Hepatocyte (in vitro differentiated cells): ENCODE results near the gene MSI2. TPM values are rescaled to one million over a fixed set of nuclear protein-coding genes. Genes with fewer than 3 reads are reported as not detected.

Source experiments
- DNase-seq: peaks from one replicate; pipeline ENCODE4 v3.0.0-alpha.2; 2016; ENCODE audit warnings: low spot score
- H2AFZ ChIP-seq: fragments of 200-600 bp; sonication (generic); 2 replicates; pipeline ENCODE4 v1.6.0; 2016; ENCODE audit warnings: antibody characterized with exemption, mild to moderate bottlenecking
- H3K27ac ChIP-seq: fragments of 200-600 bp; sonication (generic); 2 replicates; pipeline ENCODE4 v1.5.1; 2016; ENCODE audit warnings: mild to moderate bottlenecking
- H3K27me3 ChIP-seq: fragments of 200-600 bp; sonication (generic); 2 replicates; pipeline ENCODE4 v1.6.1; 2016
- H3K36me3 ChIP-seq: fragments of 200-600 bp; sonication (generic); replicated peaks from 2 replicates; pipeline ENCODE4 v1.5.1; 2016; ENCODE audit warnings: low read depth; ENCODE audit not compliant: insufficient read depth
- H3K4me1 ChIP-seq: fragments of 200-600 bp; sonication (generic); 2 replicates; pipeline ENCODE4 v1.5.1; 2016; ENCODE audit warnings: mild to moderate bottlenecking, moderate library complexity; ENCODE audit not compliant: insufficient read depth
- H3K4me2 ChIP-seq: fragments of 200-600 bp; sonication (generic); 2 replicates; pipeline ENCODE4 v1.6.0; 2016
- H3K4me3 ChIP-seq: fragments of 200-600 bp; sonication (generic); 2 replicates; pipeline ENCODE4 v1.5.1; 2016; ENCODE audit warnings: mild to moderate bottlenecking
- H3K79me2 ChIP-seq: fragments of 200-600 bp; sonication (generic); 2 replicates; pipeline ENCODE4 v1.6.0; 2017; ENCODE audit warnings: mild to moderate bottlenecking
- H3K9me2 ChIP-seq: fragments of 200-600 bp; sonication (generic); replicated peaks from 2 replicates; pipeline ENCODE4 v1.6.0; 2017; ENCODE audit warnings: mild to moderate bottlenecking; ENCODE audit not compliant: insufficient read depth
- H3K9me3 ChIP-seq: fragments of 200-600 bp; sonication (generic); 2 replicates; pipeline ENCODE4 v1.5.1; 2016; ENCODE audit warnings: low read depth, mild to moderate bottlenecking
- H4K20me1 ChIP-seq: fragments of 200-600 bp; sonication (generic); 2 replicates; pipeline ENCODE4 v1.6.0; 2016; ENCODE audit warnings: mild to moderate bottlenecking; ENCODE audit not compliant: insufficient read depth, poor library complexity, severe bottlenecking
- EZH2 ChIP-seq: fragments of 200-600 bp; sonication (generic); IDR thresholded peaks from 2 replicates; pipeline ENCODE4 v1.6.1; 2016; ENCODE audit warnings: antibody characterized with exemption, mild to moderate bottlenecking, borderline replicate concordance
- EZH2phosphoT487 ChIP-seq: fragments of 200-600 bp; sonication (generic); IDR thresholded peaks from one replicate; pipeline ENCODE4 v1.6.1; 2018; ENCODE audit warnings: antibody characterized with exemption, mild to moderate bottlenecking, low read depth, moderate library complexity; ENCODE audit not compliant: unreplicated experiment, severe bottlenecking
- WGBS: methylation state at CpG from one replicate; pipeline ENCODE4 v1.1.6; 2016; ENCODE audit warnings: low lambda C conversion rate; ENCODE audit errors: missing lambda C conversion rate; 5-methylcytosine and 5-hydroxymethylcytosine counted together
- polyA plus RNA-seq: library from polyadenylated mRNA; unstranded; fragments of >200 nt; fragmentation: Nextera tagmentation; extraction: Ambion mirVana; gene quantifications from 2 replicates; pipeline ENCODE4 v1.2.1, GENCODE V29; 2016
- total RNA-seq: library from RNA; depleted of rRNA; stranded (reverse); fragments of >200 nt; gene quantifications from 2 replicates; pipeline ENCODE4 v1.2.3, GENCODE V29; 2014
- TF ChIP-seq, protein P1 (sequence below): fragments of 200-600 bp; sonication (generic); IDR thresholded peaks from 2 replicates; pipeline ENCODE4 v1.5.1; 2016; ENCODE audit warnings: antibody characterized with exemption, mild to moderate bottlenecking; ENCODE audit not compliant: poor library complexity

MSI2 gene
- total and polyA plus RNA-seq, 2 experiments from 2014 or later, result 16.1 to 60.6 TPM

GRCh38 chr17:57553526-57553925 lies 297.2 kb downstream of the MSI2 start:
- Histone ChIP-seq H2AFZ (no peak overlapping the region), H3K36me3 (no peaks in the 10 kb centered on the region), H3K9me2 (no peaks in the 10 kb centered on the region), H3K4me2 (peak overlapping the region; percentile 49), H3K4me1 (peaks cover 48% of the 10 kb centered on the region), H3K27me3 (no peaks in the 10 kb centered on the region), H3K27ac (peak overlapping the region; percentile 66), H3K79me2 (peaks cover 54% of the 10 kb centered on the region), H3K4me3 (no peak overlapping the region), H3K9me3 (no peaks in the 10 kb centered on the region), H4K20me1 (peaks cover 3% of the 10 kb centered on the region)
- DNase-seq, result no peak
- TF ChIP-seq, protein P1, sequence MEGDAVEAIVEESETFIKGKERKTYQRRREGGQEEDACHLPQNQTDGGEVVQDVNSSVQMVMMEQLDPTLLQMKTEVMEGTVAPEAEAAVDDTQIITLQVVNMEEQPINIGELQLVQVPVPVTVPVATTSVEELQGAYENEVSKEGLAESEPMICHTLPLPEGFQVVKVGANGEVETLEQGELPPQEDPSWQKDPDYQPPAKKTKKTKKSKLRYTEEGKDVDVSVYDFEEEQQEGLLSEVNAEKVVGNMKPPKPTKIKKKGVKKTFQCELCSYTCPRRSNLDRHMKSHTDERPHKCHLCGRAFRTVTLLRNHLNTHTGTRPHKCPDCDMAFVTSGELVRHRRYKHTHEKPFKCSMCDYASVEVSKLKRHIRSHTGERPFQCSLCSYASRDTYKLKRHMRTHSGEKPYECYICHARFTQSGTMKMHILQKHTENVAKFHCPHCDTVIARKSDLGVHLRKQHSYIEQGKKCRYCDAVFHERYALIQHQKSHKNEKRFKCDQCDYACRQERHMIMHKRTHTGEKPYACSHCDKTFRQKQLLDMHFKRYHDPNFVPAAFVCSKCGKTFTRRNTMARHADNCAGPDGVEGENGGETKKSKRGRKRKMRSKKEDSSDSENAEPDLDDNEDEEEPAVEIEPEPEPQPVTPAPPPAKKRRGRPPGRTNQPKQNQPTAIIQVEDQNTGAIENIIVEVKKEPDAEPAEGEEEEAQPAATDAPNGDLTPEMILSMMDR, result no peak
- TF ChIP-seq EZH2, result no peak
- TF ChIP-seq EZH2phosphoT487, result no peak
- 35% methylated on average over 12 of the region's 12 CpGs for WGBS

DNA sequence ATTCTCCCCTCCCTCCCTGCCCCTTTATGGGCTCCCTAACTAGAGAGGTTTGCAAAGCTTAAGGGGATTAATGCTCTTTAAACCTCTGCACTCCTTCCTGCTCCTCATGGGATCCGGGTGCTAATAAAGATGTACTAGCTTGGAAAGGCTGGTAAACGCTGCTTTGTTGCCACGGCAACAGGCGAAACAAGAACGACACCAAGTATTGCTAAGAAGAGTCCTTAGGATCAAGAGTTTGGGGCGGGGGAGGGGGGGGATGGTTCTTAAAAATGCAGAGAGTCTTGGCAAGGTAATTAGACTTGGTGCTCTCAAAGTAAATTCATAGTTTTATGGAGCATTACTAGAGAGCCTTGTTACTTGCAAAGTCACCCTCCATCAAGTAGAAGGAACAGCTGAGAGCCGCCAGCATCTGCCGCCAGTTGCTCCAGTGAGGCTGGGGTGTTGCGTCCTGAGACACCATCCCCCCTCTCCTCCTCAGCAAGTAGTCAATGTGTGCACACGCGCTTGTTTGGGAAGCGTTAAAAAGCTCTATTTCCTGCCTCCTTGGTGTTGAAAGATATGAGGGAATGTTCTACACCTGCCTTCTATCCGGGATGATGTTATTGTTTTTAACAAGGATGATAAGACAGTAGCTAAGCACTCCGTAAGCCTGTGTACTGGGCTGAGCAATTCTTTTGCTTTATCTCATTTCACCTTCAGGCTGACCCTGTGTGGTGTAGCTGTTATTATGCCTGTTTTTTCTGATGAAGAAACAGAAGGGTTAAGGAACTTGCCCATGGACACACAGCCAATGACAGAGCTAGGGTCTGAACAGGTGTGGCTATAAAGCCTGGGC lies 297.9 kb downstream of the MSI2 start:
- WGBS, result 25% methylated on average over 13 of the region's 14 CpGs
- peaks cover 43% of the 10 kb centered on the region for H3K4me1 ChIP-seq
- peak overlapping the region; percentile 49 for H3K4me2 ChIP-seq

DNA sequence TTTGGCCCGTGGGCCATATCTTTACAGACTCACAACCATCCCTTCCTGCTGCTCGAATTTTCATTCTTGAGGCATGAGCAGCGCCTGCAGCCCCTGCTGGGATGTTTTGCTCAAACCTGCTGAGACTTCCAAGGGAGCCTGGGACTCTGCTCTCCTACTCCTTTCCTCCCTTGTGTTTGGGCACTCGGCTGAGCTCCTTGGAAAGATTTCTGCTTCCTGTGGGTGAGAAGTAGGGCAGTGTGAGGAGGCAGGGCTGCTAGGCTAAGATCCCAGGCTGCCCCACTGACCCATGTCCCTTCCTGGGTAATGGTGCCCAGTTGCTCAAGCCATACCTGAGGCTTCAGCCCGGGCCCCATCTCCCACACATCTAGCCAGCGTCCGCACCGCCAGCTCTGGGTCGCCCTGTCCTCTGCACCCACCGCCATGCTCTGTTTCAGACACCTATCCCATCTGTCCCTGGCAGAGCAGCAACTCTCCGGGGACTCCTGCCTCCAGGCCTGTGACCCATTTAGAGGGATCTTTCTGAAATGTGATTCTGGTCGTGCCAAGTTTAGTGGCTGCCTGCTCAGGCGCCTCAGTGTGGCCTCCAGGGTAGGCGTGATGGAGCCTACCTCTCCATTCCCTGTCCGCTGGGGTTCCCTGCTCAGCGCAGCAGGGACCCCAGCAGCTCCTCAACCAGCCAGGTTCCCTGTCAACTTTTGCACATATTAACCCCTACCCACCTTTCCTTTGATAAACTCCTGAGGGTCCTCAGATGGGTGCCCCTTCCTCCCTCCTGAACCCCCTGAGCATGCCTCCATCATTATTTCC lies 298.7 kb downstream of the MSI2 start:
- Histone ChIP-seq H3K27ac (peak overlapping the region; percentile 66), H3K36me3 (no peaks in the 10 kb centered on the region), H3K9me2 (no peaks in the 10 kb centered on the region), H2AFZ (no peak overlapping the region), H3K4me3 (no peak overlapping the region), H3K9me3 (no peaks in the 10 kb centered on the region), H3K79me2 (peaks cover 44% of the 10 kb centered on the region), H4K20me1 (no peaks in the 10 kb centered on the region), H3K4me1 (peaks cover 50% of the 10 kb centered on the region), H3K27me3 (no peaks in the 10 kb centered on the region), H3K4me2 (no peak overlapping the region)
- WGBS, result 89% methylated on average over 16 of the region's 16 CpGs
- no peak for TF ChIP-seq EZH2phosphoT487
- TF ChIP-seq, protein P1, result no peak
- no peak for TF ChIP-seq EZH2
- DNase-seq, result no peak

More for the DNA sequence above, 297.9 kb downstream of the MSI2 start:
- H3K27me3 ChIP-seq, result no peaks in the 10 kb centered on the region
- peaks cover 51% of the 10 kb centered on the region for H3K79me2 ChIP-seq
- H2AFZ ChIP-seq, result no peak overlapping the region
- H4K20me1 ChIP-seq, result no peaks in the 10 kb centered on the region
- DNase-seq, result peak; percentile 77
- no peaks in the 10 kb centered on the region for H3K36me3 ChIP-seq
- H3K9me2 ChIP-seq, result no peaks in the 10 kb centered on the region
- H3K4me3 ChIP-seq, result no peak overlapping the region
- TF ChIP-seq EZH2 (no peak), EZH2phosphoT487 (no peak)
- TF ChIP-seq, protein P1, result no peak
- H3K9me3 ChIP-seq, result no peaks in the 10 kb centered on the region
- peak overlapping the region; percentile 66 for H3K27ac ChIP-seq
